Motor neuron (in vitro differentiated cells): ENCODE measurements around the gene BEX5. TPM values are rescaled to one million over a fixed set of nuclear protein-coding genes. Genes with fewer than 3 reads are reported as not detected.
"Not testable (repeated sequence)": the region's sequence is repeated elsewhere in the genome, so short reads cannot be mapped to it uniquely, and the experiment has no call there.

ENCODE experiments used
- ATAC-seq, 8 experiments: fragments of 200-7000 bp; cut with Tn5 transposase; replicated peaks in 6 of 8; 2 replicates each; pipeline ENCODE4 v1.8.0; 2021; ENCODE audit warnings: mild to moderate bottlenecking in 8 of 8, moderate library complexity in 8 of 8
- H3K27ac ChIP-seq, 2 donors: fragments of 250-450 bp; sonication (Bioruptor Pico); 2 replicates each; pipeline ENCODE4 v1.9.0; 2021; ENCODE audit warnings: antibody characterized with exemption in 2 of 2, mild to moderate bottlenecking in 2 of 2, moderate library complexity in 1 of 2
- H3K4me1 ChIP-seq, 2 donors: fragments of 250-450 bp; sonication (Bioruptor Pico); replicated peaks in 1 of 2; 2 replicates each; pipeline ENCODE4 v1.6.1; 2021; ENCODE audit warnings: antibody characterized with exemption in 2 of 2, mild to moderate bottlenecking in 2 of 2, moderate library complexity in 1 of 2
- H3K4me3 ChIP-seq, 5 donors: fragments of 250-450 bp; sonication (Bioruptor Pico); 2 replicates each; pipeline ENCODE4 v1.9.0; 2021; ENCODE audit warnings: antibody characterized with exemption in 5 of 5, mild to moderate bottlenecking in 5 of 5, moderate library complexity in 4 of 5
- WGBS, 10 experiments: fragments of 450-650 bp; shearing (Covaris generic); methylation state at CpG; one replicate each; pipeline ENCODE4 v1.0.0; 2022; 5-methylcytosine and 5-hydroxymethylcytosine counted together
- in situ Hi-C, 9 experiments: fragments of 400-800 bp; cut with MboI; loops; one replicate each; pipeline ENCODE4 v1.15.0; 2021; ENCODE audit warnings: low sequenced_read_pairs in 9 of 9, low pct_unique_long_range_greater_than_20kb in 2 of 9; ENCODE audit not compliant: unreplicated experiment in 9 of 9
- total RNA-seq, 8 experiments: library from RNA; unstranded; fragments of 300-600 nt; gene quantifications; 2 replicates each; pipeline versions ENCODE4 v1.2.3 to v1.2.4, GENCODE V29; 2022

The BEX5 gene
- 10 to 100 TPM in 5 of 8 experiments, 1 to 10 TPM in 1, under 1 TPM in 1, not detected in 1; 0.94 to 56.4 (median 30.0) TPM for total RNA-seq

DNA sequence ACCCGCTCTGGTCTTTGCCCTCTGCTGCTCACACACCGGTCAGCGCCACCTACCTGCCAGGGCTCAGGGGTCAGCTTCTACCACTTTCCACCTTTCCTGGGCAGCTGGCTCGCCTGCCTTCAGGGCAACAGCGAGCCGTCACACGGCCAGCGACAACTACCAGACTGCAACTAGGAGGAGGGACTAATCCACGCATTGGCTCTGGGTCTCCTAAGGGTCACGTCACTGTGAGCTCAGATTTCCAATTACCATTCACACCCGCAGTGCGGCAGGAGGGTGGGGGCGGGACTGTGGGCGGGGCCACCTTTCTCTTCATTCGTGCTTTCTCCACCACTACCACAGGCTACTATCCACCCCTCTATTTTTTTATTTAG lies at the start of gene BEX5:
BEX5 (minus strand) TSS at position 172 of the 374 bp plus-strand sequence. CDS start 1,712 bp downstream, outside the sequence.
- WGBS, 10 experiments, result no CpG with 5 or more reads among the region's 15 CpGs
- no peaks in the 10 kb centered on the region for H3K4me1 ChIP-seq
- in situ Hi-C loops, result no loop called here
- ATAC-seq, result peak; percentile 75 to 99 (median 98)
- peak within 1 kb of the TSS; percentile 41 to 85 for H3K27ac ChIP-seq
- peak within 1 kb of the TSS; percentile 40 to 83 (median 54) for H3K4me3 ChIP-seq

DNA sequence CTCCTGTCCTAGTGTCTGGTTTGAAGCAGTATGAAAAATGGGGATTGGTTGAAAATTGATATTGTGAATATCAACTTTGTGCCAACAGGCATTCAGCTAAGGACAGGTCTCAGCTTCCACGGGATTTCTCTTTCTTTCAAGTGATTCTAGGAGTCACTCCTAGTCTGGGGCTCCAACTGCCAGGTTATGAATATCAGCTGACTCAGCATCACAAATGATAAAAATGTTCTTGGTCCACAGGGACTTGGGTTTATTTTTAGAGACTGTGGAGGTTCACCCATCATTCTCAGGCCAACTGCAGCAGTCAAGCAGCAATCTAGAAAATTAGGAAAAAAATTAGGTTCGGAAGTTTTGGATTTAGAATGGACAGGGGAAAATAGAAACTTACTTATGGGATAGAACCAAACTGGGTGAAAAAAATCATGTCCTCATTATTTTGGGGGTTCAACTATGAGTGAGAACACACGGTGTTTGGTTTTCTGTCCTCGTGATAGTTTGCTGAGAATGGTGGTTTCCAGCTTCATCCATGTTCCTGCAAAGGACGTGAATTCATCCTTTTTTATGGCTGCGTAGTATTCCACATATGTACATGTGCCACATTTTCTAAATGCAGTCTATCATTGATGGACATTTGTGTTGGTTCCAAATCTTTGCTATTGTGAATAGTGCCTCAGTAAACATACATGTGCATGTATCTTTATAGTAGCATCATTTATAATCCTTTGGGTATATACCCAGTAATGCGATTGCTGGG lies 30.4 kb upstream of the BEX5 start:
- Histone ChIP-seq H3K4me1 (no peaks in the 10 kb centered on the region), H3K27ac (no peak overlapping the region), H3K4me3 (no peak overlapping the region)
- 5 to 100% (median 50%) methylated on average over 1 to 5 of the region's 7 CpGs; no CpG with 5 or more reads in 5 of the 10 experiments for WGBS, 10 experiments
- no peak for ATAC-seq
- in situ Hi-C loops, result no loop called here

- Histone ChIP-seq H3K4me1 (no peaks in the 10 kb centered on the region), H3K27ac (peak overlapping the region; percentile 41 to 85), H3K4me3 (peak overlapping the region; percentile 40 to 83 (median 54))
- ATAC-seq, result peak in 7 of 8 experiments; percentile 19 to 67 (median 53)
- in situ Hi-C loops, result no loop called here
- 0 to 30% (median 6%) methylated on average over 3 to 13 of the region's 32 CpGs; no CpG with 5 or more reads in 5 of the 10 experiments for WGBS, 10 experiments
These were observed 624 bp downstream of the BEX5 start for GRCh38 chrX:102154900-102155805.

DNA sequence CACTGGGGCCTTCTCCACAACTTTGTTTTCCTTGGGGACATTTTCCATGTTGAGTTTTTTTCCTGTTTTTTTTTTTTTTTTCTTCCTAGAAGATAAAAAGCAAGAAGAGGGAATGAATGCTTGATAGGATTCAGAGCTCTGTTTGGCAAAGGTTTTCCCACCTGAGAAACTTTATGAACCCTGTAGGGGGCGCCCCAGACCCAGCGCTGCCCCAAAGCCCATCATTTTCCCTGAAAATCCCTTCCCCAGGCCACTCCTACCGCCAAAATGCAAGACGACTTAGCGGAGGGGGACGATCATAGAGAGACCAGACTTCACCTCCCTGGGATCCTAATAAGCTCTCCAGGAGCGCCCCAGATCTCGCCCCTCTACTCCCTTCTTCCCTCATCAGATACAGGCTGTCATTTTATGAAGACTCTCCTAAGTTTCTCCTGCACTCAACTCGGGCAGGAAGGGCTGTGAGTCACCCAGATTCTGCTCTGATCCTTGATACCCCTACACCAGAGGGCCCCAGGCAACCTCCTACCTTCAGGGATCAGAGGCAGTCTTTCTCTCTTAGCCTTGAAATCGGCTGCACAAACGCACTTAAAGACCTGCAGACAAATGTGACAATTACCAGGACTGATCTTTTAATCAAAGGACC lies 1.4 kb downstream of the BEX5 start:
- H3K27ac ChIP-seq, result no peak overlapping the region
- H3K4me1 ChIP-seq, result no peaks in the 10 kb centered on the region
- H3K4me3 ChIP-seq, result peak overlapping the region; percentile 40 to 83 (median 54)
- 0 to 48% (median 4%) methylated on average over 2 to 4 of the region's 11 CpGs; no CpG with 5 or more reads in 5 of the 10 experiments for WGBS, 10 experiments
- ATAC-seq, result peak in 1 of 8 experiments; percentile 13
- in situ Hi-C loops, result no loop called here

- ATAC-seq, result peak in 5 of 8 experiments; percentile 35 to 63 (median 45)
- H3K4me3 ChIP-seq, H3K4me1 ChIP-seq, H3K27ac ChIP-seq, in situ Hi-C loops: not testable (repeated sequence)
- no CpG with 5 or more reads among the region's 31 CpGs for WGBS, 10 experiments
These were observed 13.5 kb downstream of the BEX5 start, which contains the start of gene TCEAL6 for GRCh38 chrX:102142274-102142673. Gene TCEAL6 (minus strand): TSS chrX:102142481.

DNA sequence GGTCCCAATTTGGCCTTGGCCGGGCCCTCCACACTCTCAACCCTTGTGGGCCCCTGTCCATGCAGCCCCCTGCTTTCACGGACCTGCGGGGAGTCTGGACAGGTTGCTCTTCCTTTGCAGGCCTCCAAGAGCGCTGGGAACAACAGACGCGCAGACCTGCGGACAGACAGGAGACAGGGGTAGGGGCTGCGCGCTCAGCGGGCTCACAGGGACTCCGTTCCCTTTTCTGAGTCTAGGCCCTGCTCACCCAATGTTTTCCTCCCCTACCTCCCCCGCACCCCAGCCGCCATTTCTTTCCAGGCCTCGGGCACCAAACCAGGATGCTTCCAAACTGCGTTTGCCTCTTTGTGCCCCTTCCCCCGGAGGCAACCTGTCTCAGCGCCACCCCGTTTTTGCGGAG lies 14.1 kb downstream of the BEX5 start:
- in situ Hi-C loops, H3K4me3 ChIP-seq, H3K4me1 ChIP-seq, ATAC-seq, H3K27ac ChIP-seq: not testable (repeated sequence)
- WGBS, 10 experiments, result no CpG with 5 or more reads among the region's 19 CpGs

DNA sequence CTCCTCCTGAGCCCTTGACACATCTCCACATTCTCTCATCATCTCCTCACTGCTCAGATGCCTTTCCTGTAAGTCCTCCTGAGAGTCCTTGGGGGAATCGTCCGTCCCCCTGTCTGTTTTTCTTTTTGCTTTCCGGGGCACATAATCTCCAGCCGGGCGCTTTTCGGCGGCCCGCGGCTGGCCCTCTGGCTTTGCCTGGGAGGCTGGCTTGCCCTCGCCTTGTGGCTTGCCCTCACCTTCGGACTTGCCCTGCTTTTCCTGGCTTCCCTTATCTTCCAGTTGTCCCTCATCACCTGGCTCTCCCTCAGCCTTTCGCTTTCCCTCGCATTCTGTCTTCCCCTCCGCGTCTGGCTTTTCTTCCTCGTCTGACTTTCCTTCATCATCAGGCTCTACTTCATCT lies 14.9 kb downstream of the BEX5 start:
- ATAC-seq, H3K4me1 ChIP-seq, H3K4me3 ChIP-seq, H3K27ac ChIP-seq, in situ Hi-C loops: not testable (repeated sequence)
- WGBS, 10 experiments, result 57 to 100% (median 90%) methylated on average over 2 to 4 of the region's 16 CpGs; no CpG with 5 or more reads in 7 of the 10 experiments

DNA sequence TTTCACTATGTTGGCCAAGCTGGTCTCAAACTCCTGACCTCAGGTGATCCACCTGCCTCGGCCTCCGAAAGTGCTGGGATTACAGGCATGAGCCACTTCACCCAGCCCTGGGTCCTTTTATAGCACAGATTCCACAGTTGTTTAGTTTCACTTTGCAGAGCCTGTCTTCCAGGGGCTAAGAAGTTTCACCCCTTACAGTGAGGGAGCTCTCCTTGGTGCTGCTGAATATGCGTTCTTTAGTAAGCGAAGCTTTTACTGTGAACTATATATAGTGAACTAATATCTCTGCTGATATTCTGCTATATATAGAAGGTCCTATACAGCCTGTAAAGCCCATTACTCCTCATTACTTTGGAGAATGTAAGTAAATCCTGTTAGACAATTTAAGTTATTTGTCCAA lies 17.7 kb downstream of the BEX5 start:
- WGBS, 10 experiments, result 33 to 100% methylated on average over 1 of the region's 4 CpGs; no CpG with 5 or more reads in 8 of the 10 experiments
- peak in 1 of 8 experiments; percentile 44 for ATAC-seq
- Histone ChIP-seq H3K4me1 (no peaks in the 10 kb centered on the region), H3K27ac (no peak overlapping the region), H3K4me3 (no peak overlapping the region)
- in situ Hi-C loops, result no loop called here

GRCh38 chrX:102129473-102129872 lies 26.3 kb downstream of the BEX5 start:
- Histone ChIP-seq H3K4me3 (no peak overlapping the region), H3K4me1 (no peaks in the 10 kb centered on the region), H3K27ac (no peak overlapping the region)
- in situ Hi-C loops, result no loop called here
- WGBS, 10 experiments, result 0 to 42% (median 20%) methylated on average over 1 of the region's 1 CpG; no CpG with 5 or more reads in 6 of the 10 experiments
- no peak for ATAC-seq

DNA sequence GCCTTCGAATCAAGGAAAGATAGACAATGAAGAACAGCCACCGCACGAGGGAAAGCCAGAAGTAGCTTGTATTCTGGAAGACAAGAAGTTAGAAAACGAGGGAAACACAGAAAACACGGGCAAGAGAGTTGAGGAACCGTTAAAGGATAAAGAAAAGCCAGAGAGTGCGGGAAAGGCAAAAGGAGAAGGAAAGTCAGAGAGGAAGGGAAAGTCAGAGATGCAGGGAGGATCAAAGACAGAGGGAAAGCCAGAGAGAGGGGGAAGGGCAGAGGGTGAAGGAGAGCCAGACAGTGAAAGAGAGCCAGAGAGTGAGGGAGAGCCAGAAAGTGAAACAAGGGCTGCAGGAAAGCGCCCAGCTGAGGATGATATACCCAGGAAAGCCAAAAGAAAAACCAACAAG lies 28.9 kb downstream of the BEX5 start:
- in situ Hi-C loops, result no loop called here
- ATAC-seq, result no peak
- Histone ChIP-seq H3K4me3 (no peak overlapping the region), H3K27ac (no peak overlapping the region), H3K4me1 (no peaks in the 10 kb centered on the region)
- 0 to 47% (median 28%) methylated on average over 1 to 8 of the region's 8 CpGs; no CpG with 5 or more reads in 3 of the 10 experiments for WGBS, 10 experiments

- in situ Hi-C loops, H3K27ac ChIP-seq, H3K4me1 ChIP-seq: not testable (repeated sequence)
- ATAC-seq, result peak in 2 of 8 experiments; percentile 5 to 10
- peak overlapping the region; percentile 42 to 50 (median 46) for H3K4me3 ChIP-seq
- 0% methylated on average over 1 of the region's 21 CpGs; no CpG with 5 or more reads in 9 of the 10 experiments for WGBS, 10 experiments
These were observed 29.5 kb downstream of the BEX5 start for GRCh38 chrX:102126080-102126818.

GRCh38 chrX:102125436-102125835 lies 30.3 kb downstream of the BEX5 start, which contains the start of gene TCEAL2:
Gene TCEAL2 (plus strand): TSS chrX:102125679. CDS start chrX:102126831, 1,152 bp downstream.
- peak in 6 of 8 experiments; percentile 78 to 98 (median 94) for ATAC-seq
- no CpG with 5 or more reads among the region's 38 CpGs for WGBS, 10 experiments
- H3K4me1 ChIP-seq, H3K27ac ChIP-seq, in situ Hi-C loops: not testable (repeated sequence)
- H3K4me3 ChIP-seq, result peak within 1 kb of the TSS; percentile 42 to 50 (median 46)
